ENCODE measurements around the gene TAOK1.

TAOK1 gene

GRCh38 chr17:29379084-29379991, 10.8 kb upstream of the TAOK1 start:
- DNase-seq (ENCODE audit: low spot score) = no peak

DNA sequence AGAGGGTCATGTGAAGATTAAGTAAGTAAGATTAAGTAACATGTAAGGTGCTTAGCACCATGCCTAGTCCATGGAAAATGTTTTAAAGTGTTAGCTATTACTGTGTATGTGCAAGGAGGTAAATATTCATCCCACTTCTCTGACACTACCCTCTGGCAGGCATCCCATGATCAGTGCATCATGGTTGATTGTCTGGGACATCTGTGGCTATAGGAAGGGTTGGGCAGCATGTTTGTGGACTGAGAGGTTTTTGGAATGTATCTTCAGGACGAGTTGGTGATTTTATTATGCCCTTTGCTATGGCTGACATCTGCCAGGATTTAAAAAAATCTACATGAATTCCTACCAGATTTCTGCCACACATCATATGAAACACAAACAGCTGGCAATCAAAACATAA, 6.5 kb upstream of the TAOK1 start:
- no peak for DNase-seq (ENCODE audit: low spot score)

- no peak for DNase-seq (ENCODE audit: low spot score)
These were observed 5.3 kb upstream of the TAOK1 start for GRCh38 chr17:29384901-29385300.

DNA sequence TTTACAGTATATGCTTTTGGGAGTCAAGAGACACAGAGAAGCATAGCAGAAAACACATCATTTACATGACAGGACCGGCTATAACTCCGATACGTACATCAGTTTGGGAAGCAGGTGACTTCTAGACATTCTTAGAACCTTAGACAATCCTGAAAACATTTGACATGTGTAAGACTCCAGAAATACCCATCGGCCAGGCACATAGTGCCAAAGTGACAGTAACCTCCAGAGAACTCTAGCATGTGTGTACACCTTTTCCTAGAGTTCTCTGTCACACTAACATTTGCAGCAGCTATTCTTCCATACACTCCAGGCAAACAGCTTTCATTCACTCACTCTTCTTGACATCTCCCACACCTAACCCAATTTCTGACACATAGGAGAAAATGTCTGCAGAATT, 3.4 kb upstream of the TAOK1 start:
- DNase-seq (ENCODE audit: low spot score) = no peak

- no peak for DNase-seq (ENCODE audit: low spot score)
These were observed 1.2 kb upstream of the TAOK1 start for GRCh38 chr17:29388937-29389336.

- no peak for DNase-seq (ENCODE audit: low spot score)
These were observed 878 bp downstream of the TAOK1 start for GRCh38 chr17:29390851-29391631.

DNA sequence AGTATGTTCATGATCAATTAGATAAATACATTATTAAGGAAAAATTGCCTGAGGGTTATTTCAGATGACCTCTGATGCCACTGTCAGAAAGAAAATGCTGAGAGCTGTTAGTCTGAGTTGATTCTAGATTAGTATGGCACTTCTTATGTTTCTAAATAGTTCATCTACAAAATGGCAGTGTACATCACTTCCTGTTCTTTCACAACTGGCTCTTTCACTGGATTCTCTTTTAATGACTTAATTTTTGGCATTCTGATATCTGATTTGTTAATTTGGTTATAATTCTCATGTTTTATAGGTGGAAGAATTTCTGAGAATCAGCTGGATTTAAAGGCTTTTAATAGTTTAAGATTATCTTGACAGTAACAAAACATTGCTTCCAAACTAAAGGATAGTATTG, 3.3 kb downstream of the TAOK1 start:
- no peak for DNase-seq (ENCODE audit: low spot score)

DNA sequence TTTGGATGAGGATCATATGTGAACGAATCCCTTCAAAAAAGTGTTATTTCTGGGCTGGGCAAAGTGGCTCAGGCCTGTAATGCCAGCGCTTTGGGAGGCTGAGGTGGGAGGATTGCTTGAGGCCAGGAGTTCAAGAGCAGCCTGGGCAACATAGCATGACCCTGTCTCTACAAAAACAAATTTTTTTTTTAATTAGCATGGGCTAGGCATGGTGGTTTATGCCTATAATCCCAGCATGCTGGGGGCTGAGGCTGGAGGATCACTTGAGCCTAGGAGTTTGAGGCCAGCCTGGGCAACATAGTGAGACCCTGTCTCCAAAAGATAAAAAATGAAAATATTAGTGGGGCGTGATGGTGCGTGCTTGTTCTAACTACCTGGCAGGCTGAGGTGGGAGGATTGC, 4.6 kb downstream of the TAOK1 start:
- no peak for DNase-seq (ENCODE audit: low spot score)

DNA sequence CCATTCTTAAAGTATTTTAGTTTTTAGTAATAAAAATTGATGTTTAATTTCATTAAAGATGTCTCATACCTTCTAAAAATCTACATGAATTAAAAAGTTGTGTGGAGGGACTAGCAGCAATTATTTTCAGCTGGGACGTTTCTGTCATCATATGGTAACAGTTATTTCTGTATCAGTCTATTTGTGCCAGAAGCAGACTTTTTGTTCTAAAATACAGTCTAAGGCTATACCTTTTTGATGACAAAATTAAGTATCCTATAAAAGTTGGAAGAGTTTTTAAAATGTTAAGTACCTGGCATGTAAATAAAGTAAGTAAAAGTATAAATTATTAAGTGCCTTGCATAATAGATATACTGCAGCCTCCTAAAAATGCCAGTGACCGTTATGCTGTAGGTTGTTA, 5.9 kb downstream of the TAOK1 start:
- DNase-seq (ENCODE audit: low spot score) = no peak

GRCh38 chr17:29399634-29400033, 9.5 kb downstream of the TAOK1 start:
- DNase-seq (ENCODE audit: low spot score) = no peak

DNA sequence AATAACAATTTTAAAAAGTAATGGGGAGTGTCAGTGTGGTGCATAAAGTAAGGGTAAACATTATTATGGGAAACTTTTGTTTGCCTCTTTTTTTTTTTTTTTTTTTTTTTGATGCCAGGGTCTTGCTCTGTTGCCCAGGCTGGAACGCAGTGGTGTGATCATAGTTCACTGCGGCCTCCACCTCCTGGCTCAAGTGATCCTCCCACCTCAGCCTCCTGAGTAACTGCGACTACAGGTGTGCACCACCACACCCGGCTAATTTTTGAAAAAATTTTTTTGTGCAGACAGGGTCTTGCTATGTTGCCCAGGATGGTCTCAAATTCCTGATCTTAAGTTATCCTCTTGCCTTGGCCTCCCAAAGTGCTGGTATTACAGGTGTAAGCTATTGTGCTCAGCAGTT, 10.7 kb downstream of the TAOK1 start:
- no peak for DNase-seq (ENCODE audit: low spot score)

DNA sequence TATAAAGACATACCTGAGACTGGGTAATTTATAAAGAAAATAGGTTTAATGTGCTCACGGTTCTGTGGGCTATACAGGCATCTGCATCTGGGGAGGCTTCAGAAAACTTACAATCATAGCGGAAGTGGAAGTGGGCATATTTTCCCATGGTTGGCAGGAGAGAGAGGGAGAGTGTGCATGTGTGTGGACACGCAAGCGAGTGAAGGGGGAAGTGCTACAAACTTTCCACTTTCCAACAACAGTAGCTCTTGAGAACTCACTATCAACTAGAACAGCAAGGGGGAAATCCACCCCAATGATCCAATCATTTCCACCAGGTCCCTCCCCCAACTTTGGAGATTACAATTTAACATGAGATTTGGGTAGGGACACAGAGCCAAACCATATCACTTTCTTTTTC, 11.1 kb downstream of the TAOK1 start:
- DNase-seq (ENCODE audit: low spot score) = no peak

DNA sequence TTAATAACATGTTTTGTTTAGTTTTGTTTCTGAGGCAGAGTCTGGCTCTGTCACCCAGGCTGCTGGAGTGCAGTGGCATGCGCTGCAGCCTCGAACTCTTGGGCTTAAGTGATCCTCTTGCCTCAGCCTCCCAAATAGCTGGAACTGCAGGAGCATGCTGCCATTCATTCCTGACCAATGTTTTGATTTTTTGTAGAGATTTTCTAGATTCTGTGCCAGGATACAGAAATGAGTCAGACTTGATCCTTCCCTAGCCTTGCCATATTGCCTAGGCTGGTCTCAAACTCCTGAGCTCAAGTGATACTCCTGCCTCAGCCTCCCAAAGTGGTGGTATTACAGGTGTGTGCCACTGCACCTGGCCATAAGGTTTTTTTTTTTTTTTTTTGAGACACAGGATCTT, 17.7 kb downstream of the TAOK1 start:
- DNase-seq (ENCODE audit: low spot score) = no peak

- no peak for DNase-seq (ENCODE audit: low spot score)
These were observed 19.8 kb downstream of the TAOK1 start for GRCh38 chr17:29409963-29410362.

DNA sequence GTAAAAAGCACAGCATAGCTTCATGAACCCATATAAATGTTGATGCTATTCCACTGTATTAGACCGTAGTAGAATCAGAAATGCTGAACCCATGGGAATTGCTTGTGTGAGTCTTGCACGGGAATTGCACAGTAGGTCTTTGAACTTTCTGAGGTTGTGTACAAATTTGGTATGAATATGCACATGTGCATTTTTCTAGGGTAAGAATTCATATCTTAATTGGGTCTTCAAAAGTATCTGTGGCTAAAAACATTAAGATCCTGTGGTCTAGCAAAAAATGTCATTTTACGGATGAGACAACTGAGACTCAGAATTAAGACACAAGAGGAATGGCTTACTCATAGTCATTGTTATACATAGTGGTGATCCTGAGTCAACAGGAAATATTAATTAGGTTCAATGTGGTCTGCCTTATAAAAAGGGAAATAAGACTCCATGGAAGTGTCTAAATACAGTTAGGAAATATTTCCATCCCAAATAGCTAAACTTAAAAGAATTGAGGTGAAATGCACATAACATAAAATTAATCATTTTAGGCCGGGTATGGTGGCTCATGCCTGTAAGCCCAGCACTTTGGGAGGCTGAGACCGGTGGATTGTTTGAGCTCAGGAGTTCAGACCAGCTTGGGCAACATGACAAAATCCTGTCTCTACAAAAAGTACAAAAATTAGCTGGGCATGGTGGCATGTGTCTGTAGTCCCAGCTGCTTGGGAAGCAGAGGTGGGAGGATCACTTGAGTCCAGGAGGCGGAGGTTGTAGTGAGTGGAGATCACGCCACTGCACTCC, 22.8 kb downstream of the TAOK1 start:
- DNase-seq (ENCODE audit: low spot score) = peak; percentile 42

- no peak for DNase-seq (ENCODE audit: low spot score)
These were observed 30.0 kb downstream of the TAOK1 start for GRCh38 chr17:29420128-29420527.

- DNase-seq (ENCODE audit: low spot score) = no peak
These were observed 40.1 kb downstream of the TAOK1 start for GRCh38 chr17:29430275-29430674.

DNA sequence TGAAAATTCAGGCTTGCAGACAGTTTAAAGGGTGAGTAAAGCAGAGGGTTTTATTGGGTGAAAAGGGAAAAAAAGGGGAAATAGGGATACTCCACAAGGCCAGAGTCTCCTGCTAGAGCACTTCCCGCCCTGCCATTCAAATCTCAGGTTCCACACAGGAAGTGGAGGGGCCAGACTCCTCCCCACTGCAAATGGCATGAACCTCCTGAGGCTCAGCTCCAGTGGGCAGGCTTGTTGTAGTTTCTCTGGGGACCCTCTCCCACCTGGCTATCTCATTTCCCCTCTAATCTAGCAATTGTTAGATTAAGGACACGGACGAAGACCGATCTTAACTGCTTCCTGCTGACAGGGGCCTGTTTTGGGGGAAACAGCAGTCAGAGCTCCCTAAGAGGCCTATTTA, 43.4 kb downstream of the TAOK1 start:
- no peak for DNase-seq (ENCODE audit: low spot score)

- DNase-seq (ENCODE audit: low spot score) = no peak
These were observed 44.4 kb downstream of the TAOK1 start for GRCh38 chr17:29434550-29434949.

- DNase-seq (ENCODE audit: low spot score) = no peak
These were observed 52.3 kb downstream of the TAOK1 start for GRCh38 chr17:29442451-29442850.

GRCh38 chr17:29443041-29443739, 53.0 kb downstream of the TAOK1 start:
- no peak for DNase-seq (ENCODE audit: low spot score)

DNA sequence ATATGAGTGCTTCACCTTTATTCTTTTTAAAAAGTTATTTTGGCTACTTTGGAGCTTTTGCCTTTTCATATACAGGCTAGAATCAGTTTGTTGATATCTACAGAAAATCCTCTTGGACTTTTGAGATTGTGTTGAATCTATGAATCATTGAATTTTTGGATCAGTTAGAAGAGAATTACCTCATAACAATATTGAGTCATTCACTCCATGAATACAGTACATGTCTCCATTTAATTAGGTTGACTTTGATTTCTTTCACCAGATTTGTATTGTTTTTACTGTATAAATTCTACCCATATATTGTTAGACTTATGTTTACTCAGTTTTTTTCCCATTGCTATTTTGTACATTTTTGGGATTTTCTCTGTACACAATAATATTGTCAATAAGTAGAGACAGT, 54.4 kb downstream of the TAOK1 start:
- DNase-seq (ENCODE audit: low spot score) = peak; percentile 23
